T-helper 22 cell (primary cell): ENCODE measurements around the gene TGFBR3.

ENCODE experiments used
- DNase-seq: peaks from one replicate; pipeline ENCODE4 v3.0.0-alpha.2; 2020; ENCODE audit warnings: low read depth

The TGFBR3 gene

GRCh38 chr1:91885716-91886506 is at the start of gene TGFBR3:
Gene TGFBR3, minus strand, starts transcription at chr1:91886151. Its CDS starts 24,620 bp downstream, at chr1:91861531.
- peak; percentile 74 for DNase-seq

GRCh38 chr1:91929250-91929649 is 43.3 kb upstream of the TGFBR3 start:
- DNase-seq, result no peak

DNA sequence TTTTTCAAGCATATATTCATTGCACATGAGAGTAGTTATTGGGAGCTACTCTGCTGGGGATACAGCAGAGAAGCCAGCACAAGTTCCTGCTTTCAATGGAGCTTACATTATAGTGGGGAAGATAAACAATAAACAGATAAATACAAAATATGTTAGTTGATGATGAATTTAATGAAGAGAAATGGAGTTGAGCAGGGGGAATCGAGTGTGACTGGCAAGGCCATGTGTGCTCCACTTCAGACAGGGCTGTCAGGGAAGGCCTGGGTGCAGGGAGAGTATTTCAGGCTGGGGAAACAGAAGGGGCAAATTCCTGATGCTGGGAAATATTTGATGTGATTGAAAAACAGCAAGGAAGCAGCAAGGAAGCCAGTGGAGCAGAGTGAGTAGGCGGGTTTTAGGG is 42.1 kb upstream of the TGFBR3 start:
- DNase-seq, result no peak

- DNase-seq, result no peak
Measured at GRCh38 chr1:91925644-91926435, 39.9 kb upstream of the TGFBR3 start.

DNA sequence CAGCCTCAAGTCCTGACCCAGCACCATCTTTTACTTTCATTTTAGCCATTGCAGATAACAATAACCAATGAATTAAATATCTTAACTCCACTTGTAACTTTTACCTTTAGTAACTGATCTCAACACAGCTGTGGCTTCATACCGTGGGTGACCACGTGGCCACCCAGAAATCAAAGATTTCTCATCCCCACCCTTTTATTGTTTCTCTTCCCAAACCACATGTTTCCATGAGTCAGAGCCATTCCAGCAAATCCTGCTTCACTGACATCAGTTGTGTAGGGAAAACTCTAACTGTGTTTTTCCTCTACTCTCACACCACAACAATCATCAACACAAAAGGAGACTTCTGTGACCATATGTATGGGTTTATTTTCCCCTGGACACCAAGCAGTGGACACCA is 38.2 kb upstream of the TGFBR3 start:
- DNase-seq, result no peak

DNA sequence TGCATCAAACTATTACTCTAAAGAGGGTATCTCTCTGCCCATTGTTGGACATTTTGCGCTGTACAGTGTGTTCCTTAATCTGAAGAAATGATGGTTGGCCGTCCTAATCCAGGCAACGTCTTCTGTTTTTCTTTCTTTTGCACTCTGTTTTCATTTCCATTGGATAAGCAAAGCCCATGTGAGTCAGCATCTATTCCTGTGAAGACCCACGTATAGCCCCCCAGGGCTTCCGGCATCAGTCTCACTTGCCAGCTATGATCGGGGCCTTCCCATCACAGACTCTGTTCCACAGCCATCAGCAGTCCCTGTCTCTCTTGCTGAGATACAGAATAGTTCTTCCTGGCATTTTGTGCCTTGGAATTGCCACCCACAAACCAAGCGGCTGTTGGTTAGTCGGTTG is 34.0 kb upstream of the TGFBR3 start:
- no peak for DNase-seq

DNA sequence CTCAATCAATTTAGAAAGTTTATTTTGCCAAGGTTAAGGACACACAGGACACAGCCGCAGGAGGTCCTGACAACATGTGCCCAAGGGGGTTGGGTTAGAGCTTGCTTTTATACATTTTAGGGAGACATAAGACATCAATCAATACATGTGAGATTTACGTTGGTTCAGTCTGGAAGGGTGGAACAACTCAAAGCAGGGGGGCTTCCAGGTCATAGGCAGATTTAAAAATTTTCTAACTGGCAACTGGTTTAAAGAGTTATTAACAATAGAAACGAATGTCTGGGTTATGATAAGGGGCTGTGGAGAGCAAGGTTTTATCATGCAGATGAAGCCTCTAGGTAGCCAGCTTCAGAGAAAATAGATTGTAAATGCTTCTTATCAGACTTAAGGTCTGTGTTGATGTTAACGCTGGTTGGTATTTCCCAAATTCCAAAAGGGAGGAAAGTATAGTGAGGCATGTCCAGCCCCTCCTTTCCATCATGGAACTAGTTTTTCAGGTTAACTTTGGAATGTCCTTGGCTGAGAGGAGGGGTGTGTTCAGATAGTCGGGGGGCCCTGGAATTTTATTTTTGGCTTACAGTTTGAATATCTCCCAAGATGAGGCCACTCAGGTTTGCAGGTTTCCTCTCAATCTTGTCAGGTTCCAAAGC is 31.0 kb upstream of the TGFBR3 start:
- no peak for DNase-seq

DNA sequence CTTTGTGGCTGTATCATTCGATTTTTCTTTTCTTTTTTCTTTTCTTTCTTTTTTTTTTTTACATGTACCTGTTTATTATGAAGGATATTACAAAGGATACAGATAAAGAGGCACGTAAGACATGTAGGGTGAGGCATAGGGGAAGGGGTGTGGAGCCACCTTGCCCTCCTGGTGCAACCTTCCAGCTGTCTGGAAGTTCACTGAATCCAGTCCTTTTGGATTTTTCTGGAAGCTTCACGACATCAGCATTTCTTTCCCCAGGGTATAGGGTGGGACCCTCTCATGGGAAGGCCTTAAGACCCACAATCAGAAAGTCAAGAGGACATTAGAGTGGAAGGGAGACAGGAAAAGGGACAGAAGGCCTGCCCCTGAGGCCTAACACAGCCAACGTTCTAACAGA is 30.1 kb upstream of the TGFBR3 start:
- no peak for DNase-seq

DNA sequence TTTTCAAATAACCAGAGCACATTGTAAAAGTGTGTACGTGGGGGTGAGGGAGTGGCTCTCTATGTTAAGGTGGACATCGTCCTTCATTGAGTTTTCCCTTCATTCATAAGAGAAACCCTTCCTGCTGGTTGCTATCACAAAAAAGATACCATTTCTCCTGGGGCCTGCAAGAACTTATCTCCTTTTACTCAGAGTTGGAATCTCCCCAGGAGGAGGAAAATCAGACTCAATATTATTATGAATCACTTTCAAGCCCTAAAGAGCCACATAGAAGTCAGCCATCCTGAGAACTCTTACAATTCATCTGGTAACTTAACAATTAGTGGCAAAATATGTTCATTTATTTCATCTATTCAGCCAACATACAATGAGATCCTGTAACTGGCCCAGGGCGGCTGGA is 27.1 kb upstream of the TGFBR3 start:
- DNase-seq, result no peak

DNA sequence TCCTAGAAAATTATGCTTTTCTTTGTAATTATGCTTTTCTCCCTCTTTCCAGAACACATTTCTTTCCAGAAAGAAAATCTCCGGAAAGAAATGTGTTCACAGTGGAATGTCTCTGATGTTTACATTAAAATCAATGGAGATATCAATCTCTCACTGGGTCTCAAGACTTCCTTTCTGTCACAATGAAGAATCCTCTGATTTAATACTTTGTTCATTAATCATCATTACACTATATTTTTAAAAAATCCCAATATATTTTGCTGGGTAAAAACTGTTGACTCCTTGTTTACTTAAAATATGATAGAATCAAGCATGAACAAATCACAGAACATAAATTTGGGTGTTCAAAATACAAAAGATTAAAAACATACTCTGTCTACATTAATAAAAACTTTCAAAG is 26.3 kb upstream of the TGFBR3 start:
- DNase-seq, result no peak

DNA sequence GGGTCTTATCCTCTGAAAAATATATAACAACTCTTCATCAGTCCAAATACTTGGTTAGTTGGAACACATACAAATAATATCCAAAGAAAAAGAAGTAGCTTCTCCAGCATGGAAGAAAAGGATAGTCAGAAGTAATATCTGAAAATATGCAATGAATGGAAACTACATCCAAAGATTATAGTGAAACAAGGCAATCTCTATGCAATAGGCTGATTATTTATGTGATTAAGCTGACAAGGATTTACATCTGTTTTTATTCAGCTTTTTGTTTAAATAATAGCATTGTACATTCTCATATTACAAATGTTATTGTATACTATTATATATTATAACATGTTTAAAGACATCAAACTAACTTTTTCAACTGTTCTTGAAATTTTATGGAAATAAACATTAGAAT is 15.3 kb upstream of the TGFBR3 start:
- DNase-seq, result no peak

- DNase-seq, result no peak
Measured at GRCh38 chr1:91900562-91900961, 14.6 kb upstream of the TGFBR3 start.

- no peak for DNase-seq
Measured at GRCh38 chr1:91897016-91897415, 11.1 kb upstream of the TGFBR3 start.

GRCh38 chr1:91895832-91896556 is 10.0 kb upstream of the TGFBR3 start:
- DNase-seq, result no peak

DNA sequence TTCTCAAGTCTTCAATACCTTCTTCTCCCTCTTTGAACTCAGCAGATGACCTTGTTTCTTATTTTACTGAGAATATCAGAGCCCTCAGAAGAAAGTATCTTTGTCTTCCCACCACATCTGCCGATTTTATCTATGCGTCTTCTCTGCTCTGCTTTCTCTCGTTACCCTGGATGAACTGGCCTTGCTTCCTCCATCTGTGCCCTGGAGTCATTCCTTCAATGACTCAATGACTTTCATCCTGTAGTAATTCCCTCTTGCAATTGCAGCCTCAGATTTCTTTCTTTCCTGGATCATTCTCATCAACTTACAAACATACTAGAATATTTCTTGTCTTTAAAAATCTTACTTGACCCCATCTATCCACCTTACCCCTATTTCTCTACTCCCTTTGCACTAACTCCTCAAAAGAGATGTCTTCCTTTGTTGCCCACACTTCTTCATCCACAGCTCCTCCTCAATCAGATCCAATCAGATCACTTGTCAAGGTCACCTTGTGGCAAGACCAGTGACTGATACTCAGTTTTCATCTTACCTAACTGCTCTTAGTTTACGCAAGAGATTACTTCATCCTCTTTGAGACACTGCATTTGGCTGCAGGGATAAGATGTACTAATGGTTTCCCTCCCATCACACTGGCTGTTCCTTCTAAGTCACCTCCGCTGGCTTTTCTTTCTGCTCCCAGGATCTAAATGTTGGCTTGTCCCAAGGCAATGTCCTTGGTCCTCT is 8.2 kb upstream of the TGFBR3 start:
- DNase-seq, result no peak

DNA sequence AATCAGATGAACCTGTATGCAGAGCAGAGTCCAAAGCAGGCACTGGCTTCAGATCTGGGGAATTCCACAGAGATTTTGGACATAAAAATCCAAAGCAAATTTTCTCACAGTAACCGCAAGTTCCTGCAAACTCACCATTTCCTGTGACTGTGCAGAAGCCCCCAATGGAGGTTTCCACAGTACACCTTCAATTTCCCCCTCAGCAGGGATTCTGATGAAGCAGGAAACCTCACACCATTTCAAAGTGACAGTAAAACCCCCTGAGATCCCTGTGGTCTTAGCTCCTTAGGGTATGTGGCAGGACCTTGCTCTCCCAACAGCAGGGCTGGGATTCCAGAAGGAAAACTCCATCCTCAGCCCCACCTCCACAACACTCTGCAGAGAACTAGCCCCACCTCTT is 6.0 kb upstream of the TGFBR3 start:
- DNase-seq, result peak; percentile 21

- DNase-seq, result no peak
Measured at GRCh38 chr1:91891454-91891853, 5.5 kb upstream of the TGFBR3 start.

GRCh38 chr1:91889717-91890459 is 3.9 kb upstream of the TGFBR3 start:
- DNase-seq, result peak; percentile 35

GRCh38 chr1:91885213-91885715 is 687 bp downstream of the TGFBR3 start:
- peak; percentile 18 for DNase-seq

DNA sequence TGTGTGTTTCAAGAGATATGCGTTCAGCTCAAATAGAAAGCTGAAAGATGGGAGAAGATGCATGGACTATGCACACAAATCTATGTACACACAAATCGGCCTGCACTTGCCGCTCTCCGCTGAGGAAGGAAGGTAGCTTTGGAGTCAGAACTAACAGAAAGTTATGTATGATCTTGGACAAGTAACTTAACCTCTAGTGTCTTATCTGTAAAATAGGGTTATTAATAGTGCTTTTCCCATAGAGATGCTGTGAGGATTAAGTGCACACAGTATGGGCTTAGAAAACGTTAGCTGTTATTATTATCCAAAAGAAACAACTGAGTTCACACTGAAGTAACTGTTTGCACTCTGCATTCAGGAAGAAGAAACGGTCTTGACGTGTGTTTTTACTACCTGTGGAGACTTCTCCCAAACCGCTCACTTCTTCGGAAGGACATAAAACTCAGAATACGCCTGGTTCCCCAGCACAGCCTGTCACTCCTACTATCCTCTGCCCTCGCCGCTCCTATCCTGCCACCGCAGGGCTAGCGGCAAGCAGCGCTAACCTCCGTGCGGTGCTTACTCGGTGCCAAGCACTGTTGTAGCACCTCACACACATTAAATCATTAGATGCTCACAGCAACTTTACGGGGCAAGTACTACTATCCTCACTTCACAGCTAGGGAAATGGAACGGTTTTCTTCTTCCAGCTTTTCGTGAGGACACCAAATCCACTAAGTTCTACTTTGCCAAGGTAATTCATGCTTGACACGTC is 1.3 kb downstream of the TGFBR3 start:
- DNase-seq, result peak; percentile 15
